Neural crest cell (in vitro differentiated cells): ENCODE measurements around the gene NEXN. TPM values are rescaled to one million over a fixed set of nuclear protein-coding genes. Genes with fewer than 3 reads are reported as not detected.

Experiments
- DNase-seq: peaks from one replicate; pipeline ENCODE4 v3.0.0; 2021; ENCODE audit warnings: low read depth, mixed read lengths, low spot score
- H3K27ac Mint-ChIP-seq: one replicate; pipeline ENCODE4 v1.8.0; 2021; ENCODE audit warnings: mild to moderate bottlenecking, mixed read lengths; ENCODE audit not compliant: unreplicated experiment
- H3K27me3 Mint-ChIP-seq: 2 replicates; pipeline ENCODE4 v1.8.0; 2021; ENCODE audit warnings: low read depth, mild to moderate bottlenecking, mixed read lengths
- H3K36me3 Mint-ChIP-seq: 2 replicates; pipeline ENCODE4 v1.8.0; 2021; ENCODE audit warnings: low read depth, mild to moderate bottlenecking, mixed read lengths
- H3K4me1 Mint-ChIP-seq: 2 replicates; pipeline ENCODE4 v1.8.0; 2021; ENCODE audit warnings: mixed read lengths
- H3K4me3 Mint-ChIP-seq: one replicate; pipeline ENCODE4 v1.8.0; 2021; ENCODE audit warnings: mild to moderate bottlenecking, mixed read lengths
- H3K9me3 Mint-ChIP-seq: 2 replicates; pipeline ENCODE4 v1.8.0; 2021; ENCODE audit warnings: mixed read lengths
- total RNA-seq: library from RNA; stranded (reverse); gene quantifications from 2 replicates; pipeline ENCODE4 v1.2.1, GENCODE V29; 2021
- TF ChIP-seq, protein P1 (sequence below): fragments of 200-600 bp; sonication (generic); conservative IDR thresholded peaks from 2 replicates; pipeline ENCODE4 v1.5.0; 2021; ENCODE audit warnings: antibody characterized with exemption, mild to moderate bottlenecking

Gene NEXN
- total RNA-seq, 1 donor from 2014 or later, result 1.2 TPM

DNA sequence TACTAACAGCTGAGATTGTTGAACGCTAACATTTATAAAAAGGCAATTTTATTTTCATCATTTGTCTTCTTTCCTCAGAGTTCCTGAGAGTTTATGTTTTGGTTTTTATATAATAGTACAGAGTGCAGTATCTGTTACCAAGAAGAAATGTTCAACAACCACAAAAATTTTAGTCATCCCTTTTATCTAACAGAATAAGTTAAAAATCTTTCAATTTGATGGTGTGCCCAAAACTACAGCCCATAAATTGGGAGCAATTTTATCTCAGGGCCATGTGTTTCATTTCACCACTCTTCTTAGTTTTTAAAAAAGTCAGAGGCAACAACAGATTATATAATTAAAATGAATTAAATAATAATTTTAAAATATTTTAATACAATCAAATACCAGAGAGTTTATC, 37.1 kb downstream of the NEXN start:
- Mint-ChIP-seq H3K9me3 (no peaks in the 10 kb centered on the region), H3K27me3 (no peaks in the 10 kb centered on the region), H3K4me3 (no peak overlapping the region), H3K27ac (no peak overlapping the region), H3K36me3 (no peaks in the 10 kb centered on the region), H3K4me1 (no peaks in the 10 kb centered on the region)
- TF ChIP-seq, protein P1, sequence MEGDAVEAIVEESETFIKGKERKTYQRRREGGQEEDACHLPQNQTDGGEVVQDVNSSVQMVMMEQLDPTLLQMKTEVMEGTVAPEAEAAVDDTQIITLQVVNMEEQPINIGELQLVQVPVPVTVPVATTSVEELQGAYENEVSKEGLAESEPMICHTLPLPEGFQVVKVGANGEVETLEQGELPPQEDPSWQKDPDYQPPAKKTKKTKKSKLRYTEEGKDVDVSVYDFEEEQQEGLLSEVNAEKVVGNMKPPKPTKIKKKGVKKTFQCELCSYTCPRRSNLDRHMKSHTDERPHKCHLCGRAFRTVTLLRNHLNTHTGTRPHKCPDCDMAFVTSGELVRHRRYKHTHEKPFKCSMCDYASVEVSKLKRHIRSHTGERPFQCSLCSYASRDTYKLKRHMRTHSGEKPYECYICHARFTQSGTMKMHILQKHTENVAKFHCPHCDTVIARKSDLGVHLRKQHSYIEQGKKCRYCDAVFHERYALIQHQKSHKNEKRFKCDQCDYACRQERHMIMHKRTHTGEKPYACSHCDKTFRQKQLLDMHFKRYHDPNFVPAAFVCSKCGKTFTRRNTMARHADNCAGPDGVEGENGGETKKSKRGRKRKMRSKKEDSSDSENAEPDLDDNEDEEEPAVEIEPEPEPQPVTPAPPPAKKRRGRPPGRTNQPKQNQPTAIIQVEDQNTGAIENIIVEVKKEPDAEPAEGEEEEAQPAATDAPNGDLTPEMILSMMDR, result no peak
- DNase-seq, result no peak

DNA sequence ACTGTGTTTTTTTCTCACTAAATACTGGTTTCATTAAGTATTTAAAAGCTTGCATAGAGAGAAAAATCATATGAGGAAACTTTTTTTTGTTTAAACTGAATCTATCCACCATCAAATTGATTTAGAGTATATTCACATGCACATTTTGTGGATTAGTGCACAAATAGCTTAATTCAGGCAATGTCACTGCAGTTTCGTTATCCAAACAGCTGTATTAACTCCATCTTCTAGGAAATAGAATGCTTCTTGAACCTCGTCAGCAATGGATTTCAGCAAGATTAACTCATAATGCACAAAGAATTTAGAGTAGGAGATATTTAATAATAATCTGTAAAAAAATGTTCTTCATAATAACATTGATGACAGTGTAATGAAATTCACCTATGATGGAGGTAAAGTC, 37.5 kb downstream of the NEXN start:
- Mint-ChIP-seq H3K9me3 (no peaks in the 10 kb centered on the region), H3K4me3 (no peak overlapping the region), H3K4me1 (no peaks in the 10 kb centered on the region), H3K27ac (no peak overlapping the region), H3K27me3 (no peaks in the 10 kb centered on the region), H3K36me3 (no peaks in the 10 kb centered on the region)
- TF ChIP-seq, protein P1, result no peak
- DNase-seq, result no peak

DNA sequence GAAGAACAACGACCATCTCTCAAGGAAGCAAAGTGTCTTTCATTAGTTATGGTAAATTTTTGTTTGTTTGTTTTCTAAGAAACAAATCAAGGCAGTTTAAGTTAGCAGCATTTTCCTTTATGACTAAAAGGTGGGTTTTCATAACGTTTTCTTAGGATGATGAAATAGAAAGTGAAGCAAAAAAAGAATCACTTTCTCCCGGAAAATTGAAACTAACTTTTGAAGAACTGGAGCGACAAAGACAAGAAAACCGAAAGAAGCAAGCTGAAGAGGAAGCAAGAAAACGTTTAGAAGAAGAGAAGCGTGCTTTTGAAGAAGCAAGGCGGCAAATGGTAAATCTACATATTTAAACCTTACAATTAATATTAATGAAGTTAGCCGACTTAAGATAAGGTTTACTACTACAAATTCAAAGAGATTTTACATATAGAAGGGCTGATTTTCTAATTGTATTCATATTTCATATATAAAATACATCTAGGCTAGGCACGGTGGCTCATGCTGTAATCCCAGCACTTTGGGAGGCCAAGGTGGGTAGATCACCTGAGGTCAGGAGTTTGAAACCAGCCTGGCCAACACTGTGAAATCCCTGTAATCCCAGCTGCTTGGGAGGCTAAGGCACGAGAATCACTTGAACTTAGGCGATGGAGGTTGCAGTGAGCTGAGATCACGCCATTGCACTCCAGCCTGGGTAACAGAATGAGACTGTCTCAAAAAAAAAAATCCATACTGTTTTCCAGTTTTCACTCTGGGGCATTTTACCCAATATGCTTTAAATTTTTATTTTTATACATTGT, 38.3 kb downstream of the NEXN start:
- H3K9me3 Mint-ChIP-seq, result no peaks in the 10 kb centered on the region
- no peaks in the 10 kb centered on the region for H3K36me3 Mint-ChIP-seq
- no peak overlapping the region for H3K4me3 Mint-ChIP-seq
- DNase-seq, result no peak
- TF ChIP-seq, protein P1, result no peak
- no peaks in the 10 kb centered on the region for H3K4me1 Mint-ChIP-seq
- no peaks in the 10 kb centered on the region for H3K27me3 Mint-ChIP-seq
- H3K27ac Mint-ChIP-seq, result no peak overlapping the region

DNA sequence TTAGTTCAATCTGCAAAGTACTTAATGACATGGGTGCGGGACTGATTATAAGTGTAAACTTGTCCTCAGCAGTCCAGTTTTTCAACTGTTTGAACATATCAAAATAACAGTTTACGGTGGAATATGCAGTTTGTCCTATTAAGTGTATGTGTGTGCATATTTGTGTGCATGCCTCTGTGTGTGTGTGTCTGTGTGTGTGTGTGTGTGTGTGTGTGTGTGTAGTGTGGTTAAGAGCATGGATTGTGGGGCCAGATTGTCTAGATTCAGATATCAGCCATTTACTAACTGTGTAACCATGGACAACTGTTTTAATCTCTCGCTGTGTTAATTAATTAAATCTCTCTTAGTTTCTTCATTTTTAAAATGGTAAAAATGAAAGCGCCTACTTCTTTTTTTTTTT, 39.0 kb downstream of the NEXN start:
- Mint-ChIP-seq H3K9me3 (no peaks in the 10 kb centered on the region), H3K4me1 (no peaks in the 10 kb centered on the region), H3K4me3 (no peak overlapping the region), H3K27ac (no peak overlapping the region), H3K27me3 (no peaks in the 10 kb centered on the region), H3K36me3 (no peaks in the 10 kb centered on the region)
- no peak for DNase-seq
- TF ChIP-seq, protein P1, result no peak

DNA sequence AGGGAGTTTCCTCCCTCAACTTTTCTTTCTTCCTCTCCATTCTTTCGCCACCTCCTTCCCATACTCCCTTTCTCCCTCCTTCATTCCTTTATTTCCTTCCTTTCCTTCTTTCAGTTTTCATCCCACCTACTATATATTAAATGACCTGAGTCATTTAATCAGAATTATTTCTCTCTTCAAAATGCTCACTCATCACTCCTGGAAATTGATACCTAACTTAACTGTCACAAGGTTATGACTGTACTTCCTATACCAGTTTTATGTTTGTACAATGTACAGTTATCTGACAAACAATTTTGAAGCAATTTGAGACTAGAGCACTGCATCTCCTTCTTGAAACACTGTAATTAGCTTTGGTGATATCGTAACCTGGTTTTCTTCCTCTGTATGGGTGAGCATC, 41.4 kb downstream of the NEXN start:
- TF ChIP-seq, protein P1, result no peak
- Mint-ChIP-seq H3K27me3 (no peaks in the 10 kb centered on the region), H3K4me1 (no peaks in the 10 kb centered on the region), H3K27ac (no peak overlapping the region), H3K36me3 (no peaks in the 10 kb centered on the region), H3K9me3 (no peaks in the 10 kb centered on the region), H3K4me3 (no peak overlapping the region)
- no peak for DNase-seq
